HG02610 (cell line): Measurements from ENCODE around the gene LPAR1.
A peak's percentile ranks its signal among the peaks of the same experiment; 100 is the strongest.

ENCODE experiments used
- ATAC-seq: cut with Tn5 transposase; IDR thresholded peaks from one replicate; pipeline ENCODE4 v1.9.1; 2021; ENCODE audit warnings: mild to moderate bottlenecking, moderate library complexity; ENCODE audit not compliant: unreplicated experiment

The LPAR1 gene

GRCh38 chr9:110960288-110960687, 78.0 kb downstream of the LPAR1 start:
- ATAC-seq, result no peak

GRCh38 chr9:110958847-110959246, 79.4 kb downstream of the LPAR1 start:
- ATAC-seq, result no peak

GRCh38 chr9:110954822-110955291, 83.4 kb downstream of the LPAR1 start:
- no peak for ATAC-seq

- no peak for ATAC-seq
Observed at GRCh38 chr9:110952540-110952859, 85.8 kb downstream of the LPAR1 start.

- no peak for ATAC-seq
Observed at GRCh38 chr9:110951805-110952539, 86.3 kb downstream of the LPAR1 start.

- no peak for ATAC-seq
Observed at GRCh38 chr9:110950041-110950645, 88.1 kb downstream of the LPAR1 start.

GRCh38 chr9:110949081-110949480, 89.2 kb downstream of the LPAR1 start:
- no peak for ATAC-seq

- ATAC-seq, result no peak
Observed at GRCh38 chr9:110947491-110948044, 90.7 kb downstream of the LPAR1 start.

- no peak for ATAC-seq
Observed at GRCh38 chr9:110942522-110942921, 95.7 kb downstream of the LPAR1 start.

- ATAC-seq, result no peak
Observed at GRCh38 chr9:110940951-110941557, 97.2 kb downstream of the LPAR1 start.

- no peak for ATAC-seq
Observed at GRCh38 chr9:110939573-110939972, 98.7 kb downstream of the LPAR1 start.

GRCh38 chr9:110939047-110939446, 99.2 kb downstream of the LPAR1 start:
- ATAC-seq, result no peak

- no peak for ATAC-seq
Observed at GRCh38 chr9:110938242-110938641, 100.0 kb downstream of the LPAR1 start.

GRCh38 chr9:110936719-110937452, 101.4 kb downstream of the LPAR1 start:
- ATAC-seq, result no peak

GRCh38 chr9:110936237-110936636, 102.0 kb downstream of the LPAR1 start:
- ATAC-seq, result no peak

- ATAC-seq, result no peak
Observed at GRCh38 chr9:110935829-110936228, 102.4 kb downstream of the LPAR1 start.

- peak; percentile 75 for ATAC-seq
Observed at GRCh38 chr9:110933350-110934001, 104.8 kb downstream of the LPAR1 start.

- no peak for ATAC-seq
Observed at GRCh38 chr9:110932863-110933262, 105.4 kb downstream of the LPAR1 start.

- no peak for ATAC-seq
Observed at GRCh38 chr9:110928599-110928998, 109.7 kb downstream of the LPAR1 start.

GRCh38 chr9:110926828-110927487, 111.3 kb downstream of the LPAR1 start:
- ATAC-seq, result no peak
